ENCODE results near the gene DHX16.

Gene DHX16

DNA sequence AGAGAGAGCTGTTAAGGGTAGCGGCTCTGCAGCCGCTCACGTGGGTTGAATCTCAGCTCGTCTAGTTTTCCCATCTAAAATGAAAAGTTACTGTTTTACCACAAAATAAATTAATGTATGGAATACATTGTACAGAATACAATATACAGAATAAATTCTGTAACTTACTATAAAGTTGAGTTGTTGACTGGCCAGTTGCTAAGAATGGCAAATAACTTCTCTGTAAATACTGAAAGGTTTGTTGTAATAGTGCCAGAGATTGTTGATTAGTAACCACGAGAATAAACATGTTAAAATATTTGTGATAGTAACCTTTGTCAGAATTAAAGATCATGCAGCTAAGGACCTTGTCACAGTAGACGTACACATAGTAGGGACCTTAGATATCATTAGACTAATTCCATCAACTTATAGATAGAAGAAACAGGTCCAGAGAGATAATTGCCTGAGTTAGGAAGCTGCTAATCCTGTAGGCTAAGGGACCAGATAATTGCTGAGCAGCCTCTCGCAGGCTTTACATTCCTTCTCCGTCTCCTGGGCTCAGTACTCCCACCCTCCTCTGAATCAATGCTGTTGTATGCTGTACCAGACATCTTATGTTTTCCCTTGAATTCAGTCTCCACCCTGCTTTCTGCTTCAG is 18.5 kb upstream of the DHX16 start:
- DNase-seq (ENCODE audit: low spot score) = peak; percentile 35

DNA sequence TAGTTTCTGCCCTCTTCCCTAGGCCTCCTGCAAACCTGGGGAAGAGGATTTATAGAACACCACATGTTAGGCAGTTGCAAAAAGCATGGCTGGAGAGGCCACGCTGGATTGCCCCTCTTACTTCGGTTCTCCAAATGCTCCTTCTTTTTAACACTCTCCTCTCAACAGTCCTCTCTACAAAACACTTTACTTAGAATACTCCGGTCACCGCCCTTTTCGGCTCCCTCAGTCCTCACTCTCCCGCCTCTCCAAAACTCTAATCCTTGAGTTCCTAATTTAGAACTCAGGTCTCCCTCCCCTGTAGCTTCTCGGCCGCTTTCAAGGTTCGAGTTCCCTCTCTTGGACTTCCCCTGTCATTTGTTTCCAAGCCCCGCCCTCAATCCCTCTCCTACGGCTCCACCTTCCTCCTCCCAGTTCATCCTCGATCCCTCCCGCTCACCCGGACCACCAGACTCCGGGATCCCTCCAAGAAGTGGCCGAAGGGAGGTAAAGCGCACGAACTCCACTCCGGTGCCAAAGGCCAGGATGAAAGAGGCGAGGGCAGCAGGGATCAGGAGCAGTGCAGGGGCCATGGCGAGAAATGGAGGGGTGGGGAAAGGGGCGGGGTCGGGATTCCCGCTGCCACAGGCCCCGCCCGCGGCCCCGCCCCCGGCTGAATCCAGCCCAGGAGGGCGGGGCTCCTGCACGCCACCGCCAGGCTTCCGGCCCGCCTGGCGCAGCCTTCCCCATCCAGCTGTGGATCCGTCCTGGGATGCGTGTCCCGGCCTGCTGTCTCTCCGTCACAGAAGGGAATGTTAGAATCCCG is 17.8 kb upstream of the DHX16 start, which contains the start of gene NRM:
NRM (minus strand) TSS at position 582 of the 805 bp plus-strand sequence; CDS start at position 572, 10 bp downstream.
- DNase-seq (ENCODE audit: low spot score) = peak; percentile 91

DNA sequence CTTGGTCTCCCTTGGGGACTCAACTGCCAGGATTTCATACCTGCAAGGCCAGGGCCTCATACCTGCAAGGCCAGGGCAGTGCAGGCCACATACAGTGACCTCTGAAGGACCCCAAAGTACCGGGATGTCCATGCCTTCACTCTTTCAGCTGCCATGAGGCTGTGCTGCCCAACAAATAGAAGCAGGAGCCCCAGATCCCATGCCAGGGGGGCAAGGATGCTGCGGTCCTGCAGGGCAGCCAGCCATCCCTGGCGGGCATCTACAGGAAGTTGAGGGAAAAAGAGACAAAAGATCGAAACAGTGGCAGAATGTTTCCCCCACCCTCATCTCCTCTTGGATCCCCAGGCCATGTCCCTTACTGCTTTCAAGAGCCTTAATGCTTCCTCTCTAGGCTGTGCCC is 17.2 kb upstream of the DHX16 start:
- DNase-seq (ENCODE audit: low spot score) = no peak

DNA sequence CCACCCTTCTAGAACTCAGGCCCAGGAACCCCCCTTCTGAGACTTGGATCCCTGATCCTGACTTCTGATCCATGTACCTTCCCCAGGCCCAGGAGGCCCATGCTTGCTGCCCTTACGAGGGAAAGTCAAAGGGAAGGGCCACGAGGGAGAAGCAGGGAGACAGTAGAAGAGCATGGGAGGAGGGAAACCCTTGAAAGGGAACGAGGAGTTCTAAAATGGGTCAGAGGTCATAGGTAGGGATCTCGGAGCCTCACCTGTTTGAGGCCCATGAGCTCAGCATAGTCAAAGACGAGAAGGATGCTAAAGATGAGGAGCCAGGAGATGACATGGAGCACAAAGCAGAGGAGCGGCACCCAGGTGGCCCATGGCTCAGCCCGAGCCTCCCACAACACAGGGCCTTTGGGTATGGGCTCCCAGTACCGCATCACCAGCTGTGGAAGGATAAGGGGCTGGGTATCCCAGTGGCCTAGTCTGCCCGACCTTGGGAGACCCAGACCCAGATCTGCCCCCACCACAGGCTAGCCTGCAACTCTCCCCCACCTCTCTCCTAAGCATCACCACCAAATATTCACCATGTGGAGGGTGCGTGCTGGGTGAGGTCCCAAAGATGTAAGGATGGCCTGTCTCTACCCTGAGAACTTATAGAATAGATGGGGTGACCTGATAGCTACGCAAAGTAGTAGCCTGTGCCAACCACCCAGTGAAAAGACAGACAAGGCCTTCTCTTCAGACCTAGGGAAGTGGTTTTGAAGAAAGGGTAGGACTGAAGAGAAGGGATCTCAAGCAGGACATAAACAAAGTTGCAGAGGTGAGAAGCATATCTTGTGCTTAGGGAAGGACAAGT is 16.4 kb upstream of the DHX16 start:
- no peak for DNase-seq (ENCODE audit: low spot score)

DNA sequence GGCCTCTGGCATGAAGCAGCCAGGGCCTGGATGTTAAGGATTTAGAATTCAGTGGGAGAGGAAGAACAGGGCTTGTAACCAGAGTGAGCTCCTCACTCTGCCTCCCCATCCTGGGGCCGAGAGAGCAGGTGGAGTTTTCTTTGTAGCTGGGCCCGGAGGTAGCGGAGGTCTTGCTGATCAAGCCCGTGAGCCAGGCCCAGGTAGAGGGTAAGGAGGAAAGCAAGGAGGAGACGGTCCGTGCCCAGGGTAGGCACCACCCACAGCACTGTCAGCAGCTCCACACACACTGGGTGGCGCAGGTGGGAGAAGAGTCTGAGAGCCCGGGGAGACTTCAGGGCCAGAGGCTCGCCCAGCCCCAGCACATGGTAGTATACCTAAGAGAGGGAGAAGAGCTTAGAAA is 15.8 kb upstream of the DHX16 start:
- DNase-seq (ENCODE audit: low spot score) = no peak

DNA sequence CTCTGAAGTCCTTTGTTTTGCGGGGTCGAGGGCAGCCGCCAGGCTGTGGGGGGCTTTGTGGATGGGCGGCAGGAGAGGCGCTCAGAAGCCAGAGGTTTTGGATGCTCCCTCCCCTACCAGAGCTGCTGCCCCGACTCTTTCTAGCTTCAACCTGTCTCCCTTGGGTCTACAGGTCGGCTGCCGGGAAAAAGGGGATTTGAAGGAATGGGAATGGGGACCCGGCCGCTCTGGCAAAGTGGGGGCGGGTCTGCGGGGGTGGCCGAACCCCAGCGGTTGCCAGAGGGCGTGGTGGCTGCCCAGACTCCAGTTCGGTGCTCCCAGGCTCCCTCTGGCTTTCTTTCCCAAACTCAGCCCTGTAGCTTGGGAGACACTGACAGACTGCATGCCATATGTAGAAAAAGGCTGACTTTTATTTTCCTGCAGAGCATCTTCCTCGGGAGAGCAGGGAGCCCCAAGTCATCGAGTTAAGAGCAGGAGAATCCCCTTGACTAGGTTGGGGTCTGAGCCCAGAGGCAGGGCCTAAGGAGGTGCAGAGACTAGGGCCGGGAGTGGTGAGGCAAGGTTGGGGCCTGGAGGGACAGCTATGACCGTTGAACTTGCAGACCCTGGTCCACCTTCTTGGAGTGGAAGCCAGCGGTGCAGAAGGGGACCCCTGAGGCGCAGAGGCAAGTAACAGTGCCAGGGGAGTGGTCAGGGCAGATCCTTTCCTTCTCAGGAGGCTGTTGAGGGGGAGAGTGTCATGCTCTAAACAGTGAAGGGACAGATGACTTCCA is 15.0 kb upstream of the DHX16 start:
- DNase-seq (ENCODE audit: low spot score) = no peak

DNA sequence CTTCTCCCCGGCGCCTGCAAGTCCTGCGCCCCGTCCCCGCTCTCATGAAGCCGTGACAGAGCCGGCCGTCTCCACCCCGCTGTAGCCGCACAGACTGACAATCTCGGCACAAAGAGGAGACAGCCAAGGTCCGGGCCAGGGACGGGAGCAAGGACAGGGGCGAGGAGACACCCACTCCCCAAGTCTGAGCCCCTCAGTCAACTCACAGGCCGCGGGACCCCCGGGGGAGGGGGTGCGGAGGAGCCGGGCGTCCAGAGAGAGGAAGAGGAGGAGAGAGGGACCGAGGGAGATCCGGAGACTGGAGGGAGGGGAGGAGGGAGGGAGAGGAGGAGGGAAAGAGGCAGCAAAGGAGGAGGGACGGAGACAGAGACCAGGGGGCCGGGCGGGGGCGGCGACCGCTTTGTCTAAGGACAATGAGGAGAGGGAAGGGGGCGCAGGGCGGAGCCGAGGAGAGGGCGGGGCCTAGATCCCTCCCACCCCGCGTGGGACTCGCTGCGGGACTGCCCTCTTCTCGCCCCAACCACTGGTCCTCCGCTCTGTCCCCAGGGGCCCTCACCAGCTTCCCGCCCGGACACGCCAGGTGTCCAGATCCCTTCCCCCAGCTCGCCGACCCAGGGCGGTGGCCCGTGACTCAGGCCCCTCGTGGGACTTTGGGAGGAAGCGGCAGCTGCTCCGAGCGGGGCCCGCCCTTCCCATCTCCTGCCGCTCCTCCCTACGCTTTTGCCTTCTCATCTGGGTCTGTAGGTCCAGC is 14.3 kb upstream of the DHX16 start:
- peak; percentile 75 for DNase-seq (ENCODE audit: low spot score)

DNA sequence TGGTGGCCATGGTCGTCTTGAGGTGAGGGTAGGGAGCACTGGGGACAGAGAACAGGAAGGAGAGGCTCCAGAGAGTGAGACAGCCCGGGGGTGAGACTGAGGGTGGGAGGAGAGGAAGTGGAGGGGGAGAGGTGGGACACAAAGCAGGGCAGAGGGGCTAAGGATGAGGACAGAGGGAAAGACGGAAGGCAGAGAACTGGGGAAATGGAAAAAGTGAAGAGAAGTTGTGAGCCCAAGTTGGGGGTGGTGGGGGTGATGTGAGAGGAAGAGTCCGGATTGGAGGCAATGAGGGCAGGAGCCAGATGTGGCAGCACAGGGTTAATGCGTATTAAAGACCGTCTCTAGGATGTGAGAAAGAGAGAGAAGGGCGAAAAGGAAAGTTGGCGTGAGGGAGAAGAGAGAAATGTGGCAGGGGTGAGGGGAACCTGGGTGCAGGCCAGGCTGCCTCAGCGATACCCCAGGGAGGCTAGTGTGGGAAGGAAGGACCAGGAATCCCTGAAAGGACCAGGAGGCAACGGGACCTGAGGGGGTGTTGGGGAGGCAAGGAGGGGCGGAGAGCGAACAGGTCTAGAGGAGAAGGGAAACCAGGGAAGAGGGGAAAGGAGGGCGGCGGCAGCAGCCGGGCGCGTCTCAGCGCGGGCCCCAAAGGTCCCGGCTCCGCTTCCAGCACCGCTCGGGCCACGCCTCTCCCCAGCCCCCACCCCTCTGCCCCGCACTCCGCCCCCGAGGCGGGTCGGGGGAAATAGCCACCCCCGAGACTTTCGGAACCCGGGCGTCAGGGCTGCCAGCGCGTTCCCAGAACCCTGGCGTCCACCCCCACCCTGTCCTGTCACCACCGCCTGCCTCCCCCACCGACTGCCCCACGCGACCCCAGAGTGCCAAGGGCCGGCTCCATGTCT is 13.5 kb upstream of the DHX16 start, which contains the start of gene PPP1R18:
PPP1R18 (minus strand) TSS at position 637 of the 899 bp plus-strand sequence; CDS start at position 10, 627 bp downstream.
- DNase-seq (ENCODE audit: low spot score) = peak; percentile 73

DNA sequence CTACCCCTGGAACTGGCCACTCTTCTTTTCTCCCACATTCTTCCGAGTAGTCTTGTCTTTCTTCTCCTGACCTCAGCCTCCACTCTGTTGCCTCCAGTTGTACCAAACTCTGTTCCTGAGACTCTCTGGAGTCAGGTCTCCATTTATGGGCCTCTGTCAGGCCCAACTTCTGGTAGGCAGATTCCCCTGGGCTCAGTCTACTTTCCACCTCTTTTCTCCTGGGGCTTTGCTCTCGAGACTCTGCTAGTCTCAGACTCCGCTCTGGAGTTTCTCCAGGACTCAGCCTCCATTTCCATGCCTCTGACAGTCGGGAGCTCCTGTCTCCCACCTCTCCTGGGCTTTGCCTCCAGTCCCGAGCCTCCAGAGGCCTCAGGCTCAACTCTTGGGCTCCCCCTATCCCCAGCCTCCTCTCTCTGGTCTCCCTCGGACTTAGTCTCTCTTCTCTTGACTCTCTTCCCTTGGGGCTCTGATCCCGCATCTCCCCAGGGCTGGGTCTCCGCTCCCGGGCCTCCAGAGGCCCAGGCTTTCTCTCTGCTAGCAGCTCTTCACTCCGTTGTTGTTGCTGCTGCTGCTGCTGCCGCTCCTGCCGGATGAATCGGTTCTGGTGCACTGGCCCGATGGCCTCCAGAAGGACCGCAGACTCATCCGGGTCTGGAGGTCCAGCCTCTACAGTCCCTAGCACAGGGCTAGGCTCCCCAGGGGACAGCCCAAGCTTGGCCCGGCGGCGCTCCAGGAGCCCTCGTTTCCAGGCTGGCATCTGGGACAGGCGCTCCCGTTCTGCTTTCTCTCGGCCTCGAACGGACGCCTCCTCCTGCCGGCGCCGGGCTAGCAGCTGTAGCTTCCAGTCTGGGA is 12.6 kb upstream of the DHX16 start:
- peak; percentile 25 for DNase-seq (ENCODE audit: low spot score)

DNA sequence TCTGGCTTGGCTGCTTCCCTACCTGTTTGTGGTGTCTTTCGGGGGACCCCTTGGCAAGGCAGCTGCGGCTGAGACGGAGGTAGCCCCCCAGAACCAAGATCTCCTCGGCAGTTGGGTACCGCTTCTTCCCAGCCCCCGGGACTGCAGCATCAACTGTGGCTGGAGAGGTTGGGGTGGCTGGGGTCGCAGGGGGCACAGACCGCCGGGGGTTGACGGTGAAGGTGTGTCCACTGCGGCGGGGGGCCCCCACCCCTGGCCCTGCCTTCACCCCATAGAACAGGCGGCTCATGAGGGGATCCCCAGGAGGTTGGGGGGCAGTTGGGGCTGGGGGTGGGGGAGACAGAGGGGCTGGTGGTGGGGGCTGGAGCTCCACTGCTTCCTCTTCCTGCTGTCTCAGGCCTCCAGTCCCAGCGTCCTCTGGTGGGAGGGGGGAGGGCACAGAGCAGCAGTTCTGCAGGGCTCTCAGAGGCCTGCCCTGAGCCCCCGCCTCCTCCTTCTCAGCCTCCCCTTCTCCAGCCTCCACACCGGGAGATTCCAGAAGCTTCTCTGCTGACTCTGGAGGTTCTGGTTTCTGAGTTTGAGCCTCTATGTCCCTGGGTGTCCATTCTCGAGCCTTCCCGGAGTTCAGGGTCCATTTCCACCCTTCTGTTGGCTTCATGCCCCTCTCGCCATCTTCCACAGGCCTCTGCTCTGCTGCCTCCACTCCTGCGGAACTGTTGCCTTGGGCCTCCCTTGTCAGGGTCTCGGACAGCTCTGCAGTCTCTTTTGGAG is 11.8 kb upstream of the DHX16 start:
- no peak for DNase-seq (ENCODE audit: low spot score)

DNA sequence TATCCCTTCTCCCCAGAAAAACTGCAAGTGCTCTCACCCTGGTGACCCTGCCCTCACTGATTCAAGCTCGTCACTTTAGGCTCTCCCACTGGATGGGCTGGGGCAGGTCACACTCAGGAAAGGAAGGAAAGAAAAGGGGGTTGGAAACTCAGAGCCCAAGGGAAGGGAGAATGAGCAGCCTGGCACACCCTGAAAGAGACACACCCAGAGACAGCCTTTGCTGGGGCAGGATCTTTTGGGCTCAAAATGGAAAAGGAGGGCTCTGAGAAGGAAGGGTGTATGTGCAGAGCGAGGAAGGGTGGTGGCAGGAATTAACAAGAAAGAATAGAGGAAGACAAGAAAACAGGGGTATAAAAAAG is 11.2 kb upstream of the DHX16 start:
- DNase-seq (ENCODE audit: low spot score) = no peak

DNA sequence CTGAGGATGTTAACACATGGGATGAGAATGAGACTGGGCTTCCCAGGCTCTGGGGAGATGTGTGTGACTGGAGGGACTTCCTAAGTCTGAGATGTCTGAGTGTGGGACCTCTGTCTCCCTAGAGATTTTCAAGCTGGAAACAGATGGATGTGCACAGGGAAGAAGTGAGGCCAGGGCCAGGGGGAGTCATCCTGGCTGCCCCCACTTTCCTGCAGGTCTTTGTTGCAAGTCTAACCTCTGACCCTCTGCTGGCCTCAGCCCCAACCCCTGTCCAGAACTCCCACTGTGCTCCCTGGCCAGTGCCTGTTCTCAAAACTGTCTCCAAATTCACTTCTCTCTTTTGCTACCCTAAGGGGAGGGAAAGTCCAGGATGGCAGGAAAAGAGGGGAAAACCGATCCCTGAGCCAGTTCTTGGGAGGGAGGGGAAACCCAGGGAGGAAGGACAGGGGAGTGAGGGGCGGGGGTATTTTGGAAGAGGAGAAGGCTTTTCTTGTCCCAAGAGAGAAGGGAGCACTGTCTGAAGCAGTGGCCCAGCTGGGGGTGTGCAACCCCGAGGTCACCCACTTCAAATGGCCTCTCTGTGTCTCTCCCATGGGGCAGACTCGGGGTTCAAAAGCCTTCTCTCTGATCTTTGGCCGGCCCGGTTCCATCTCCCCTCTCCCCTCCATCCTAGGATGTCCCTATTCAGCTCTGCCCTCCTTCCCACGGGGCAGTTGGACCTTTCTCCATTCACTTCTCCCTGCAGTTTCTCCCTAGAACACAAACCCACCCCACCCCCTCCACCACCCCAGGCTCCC is 10.6 kb upstream of the DHX16 start:
- no peak for DNase-seq (ENCODE audit: low spot score)

DNA sequence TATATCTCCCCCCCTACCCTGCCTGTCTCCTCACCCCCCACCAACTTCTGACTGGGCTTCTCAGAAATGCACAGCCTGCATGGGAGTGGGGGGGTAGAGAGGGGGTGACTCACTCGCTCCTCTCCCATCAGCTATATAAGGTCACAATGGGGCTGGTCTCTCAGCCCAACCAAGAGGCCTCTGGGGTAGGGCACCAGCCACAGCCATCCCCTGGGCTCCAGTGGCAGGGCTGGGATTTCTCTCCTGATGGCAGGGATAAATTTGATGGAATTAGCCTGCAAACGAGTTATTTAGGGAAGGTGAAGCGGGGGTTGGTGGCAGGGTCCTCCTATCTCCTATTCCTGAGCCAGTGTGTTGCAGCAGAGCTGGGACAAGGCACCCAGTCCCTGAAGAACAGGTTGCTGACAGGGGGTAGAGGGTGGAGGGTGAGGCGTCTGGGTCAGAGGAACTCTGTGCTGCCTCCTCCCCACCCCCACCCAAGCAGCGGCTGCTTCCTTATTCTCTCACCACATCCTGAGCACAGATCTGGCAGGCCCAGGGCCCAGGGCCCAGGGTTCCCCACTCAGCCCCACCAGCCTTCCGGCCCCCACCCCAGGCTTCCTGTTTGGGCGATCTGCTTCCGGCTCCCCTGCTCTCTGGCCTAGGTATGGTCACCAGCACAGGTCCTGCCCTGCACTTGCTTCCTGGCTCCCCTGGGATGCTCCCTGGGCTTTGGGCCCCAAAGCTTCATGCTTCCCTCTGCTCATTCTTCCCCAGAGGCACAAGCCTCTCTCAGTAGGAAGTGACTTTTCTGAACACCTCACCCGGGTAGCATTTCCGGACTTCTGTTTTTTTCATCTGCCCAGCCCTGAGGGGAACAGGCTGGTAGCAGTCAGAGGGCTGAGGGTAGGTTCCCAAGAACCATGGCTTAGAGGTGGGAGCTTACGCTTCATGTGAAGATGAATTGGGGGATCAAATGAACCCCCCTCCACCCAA is 9.6 kb upstream of the DHX16 start:
- DNase-seq (ENCODE audit: low spot score) = peak; percentile 49

DNA sequence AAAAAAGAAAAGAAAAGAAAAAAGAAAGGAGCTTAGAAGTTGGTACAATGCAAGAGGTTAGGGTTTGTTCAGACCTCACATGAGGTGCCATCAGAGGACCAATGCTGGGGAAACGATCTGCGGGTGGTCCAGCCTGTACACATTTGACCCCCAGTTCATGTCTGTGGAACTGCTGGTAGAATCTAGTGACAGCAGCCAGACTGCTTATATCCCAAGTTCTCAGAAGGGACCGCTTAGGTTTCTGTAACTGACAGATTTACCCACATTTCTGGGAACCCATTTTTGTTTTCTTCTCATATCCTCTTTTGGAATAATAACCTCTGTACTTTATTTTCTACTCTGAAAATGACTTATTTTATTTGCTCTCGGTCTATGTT is 8.9 kb upstream of the DHX16 start:
- DNase-seq (ENCODE audit: low spot score) = no peak

DNA sequence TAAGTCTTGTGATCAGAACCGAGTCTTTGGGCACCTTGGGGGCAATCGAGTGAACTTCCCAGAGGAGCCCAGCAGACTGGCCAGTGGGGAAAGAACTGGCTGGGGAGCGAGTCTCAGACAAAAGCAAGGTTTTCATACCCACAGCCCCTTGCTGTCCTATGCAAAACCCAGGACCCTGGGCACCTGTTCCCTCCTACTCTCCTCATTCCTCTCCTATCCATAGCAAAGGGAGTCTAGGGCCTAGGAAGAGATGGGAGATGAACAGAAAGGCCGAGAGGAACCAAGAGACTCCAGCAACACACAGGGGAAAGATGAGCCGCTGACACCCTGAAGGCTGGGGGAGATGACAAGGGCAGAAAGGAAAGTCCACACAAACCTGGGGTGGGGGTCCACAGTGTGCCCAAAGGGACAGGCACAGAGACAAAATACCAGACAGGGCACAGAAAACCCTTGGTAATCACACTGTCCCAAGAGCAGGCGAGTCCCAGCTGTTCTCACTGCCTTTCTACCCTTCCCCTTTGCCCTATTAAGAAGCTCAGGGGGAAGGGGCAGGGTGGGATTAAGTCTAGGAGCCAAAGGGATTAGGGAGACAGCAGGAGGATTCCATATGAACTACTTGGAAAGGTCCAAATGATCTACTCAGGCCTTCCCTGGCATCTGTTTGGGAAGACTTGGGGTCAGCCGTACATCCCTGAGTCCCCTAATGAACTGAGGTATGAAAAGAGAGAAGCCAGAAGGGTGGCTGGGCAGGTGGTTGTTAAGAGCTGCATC is 7.1 kb upstream of the DHX16 start:
- DNase-seq (ENCODE audit: low spot score) = no peak

All from iPS-NIHi11 (cell line).